ENCODE measurements around the gene PBX2. TPM values are rescaled to one million over a fixed set of nuclear protein-coding genes. Genes with fewer than 3 reads are reported as not detected.
A peak's percentile ranks its signal among the peaks of the same experiment; 100 is the strongest.

The PBX2 gene
- total RNA-seq, 1 experiment from 2014 or later = 48.1 TPM

GRCh38 chr6:32196682-32197616 lies 6.9 kb upstream of the PBX2 start:
- Mint-ChIP-seq H3K4me1 (ENCODE audit: insufficient read depth, unreplicated experiment) (peaks cover 12% of the 10 kb centered on the region), H3K27me3 (ENCODE audit: insufficient read depth, unreplicated experiment) (no peaks in the 10 kb centered on the region), H3K36me3 (ENCODE audit: insufficient read depth, unreplicated experiment) (no peaks in the 10 kb centered on the region), H3K4me3 (ENCODE audit: unreplicated experiment) (peak overlapping the region; percentile 93), H3K9me3 (ENCODE audit: unreplicated experiment) (no peaks in the 10 kb centered on the region), H3K27ac (ENCODE audit: low read depth, unreplicated experiment) (peak overlapping the region; percentile 98)
- no peak for DNase-seq (ENCODE audit: unreplicated experiment)
- ChIA-PET CTCF (interaction anchor here (0.6 to 0.7 kb wide), 2 partner anchors 15 to 940 kb away, joined by 3 to 4 read pairs; no protein-coding TSS in a partner anchor), POLR2A (interaction anchor here (0.7 to 5.9 kb wide), 7 partner anchors 7 to 1075 kb away, joined by 3 to 112 read pairs (median 5); partner anchors contain the start of genes AGPAT1, ATF6B, RNF5 and RPS18)
- no TSS peak for BruUV-seq (replicated peaks)
- intact Hi-C loops (cut with micrococcal nuclease) = no loop called here
- no peak for TF ChIP-seq CTCF (IDR thresholded peaks at IDR 0.05; ENCODE audit: unreplicated experiment)

- H3K4me3 Mint-ChIP-seq (ENCODE audit: unreplicated experiment) = peak overlapping the region; percentile 93
- intact Hi-C loops (cut with micrococcal nuclease) = loop anchor here (1.0 kb wide), 2 partner anchors 18 to 77 kb away; partner anchors contain the start of gene RNF5
Observed at GRCh38 chr6:32195902-32196681, 6.1 kb upstream of the PBX2 start.

GRCh38 chr6:32195652-32195901 lies 5.6 kb upstream of the PBX2 start:
- no peak for TF ChIP-seq CTCF (IDR thresholded peaks at IDR 0.05; ENCODE audit: unreplicated experiment)
- H3K9me3 Mint-ChIP-seq (ENCODE audit: unreplicated experiment) = no peaks in the 10 kb centered on the region
- no peaks in the 10 kb centered on the region for H3K36me3 Mint-ChIP-seq (ENCODE audit: insufficient read depth, unreplicated experiment)
- DNase-seq (ENCODE audit: unreplicated experiment) = peak; percentile 99
- H3K27ac Mint-ChIP-seq (ENCODE audit: low read depth, unreplicated experiment) = peak overlapping the region; percentile 98
- H3K4me3 Mint-ChIP-seq (ENCODE audit: unreplicated experiment) = peak overlapping the region; percentile 93
- intact Hi-C loops (cut with micrococcal nuclease) = loop anchor here (1.0 kb wide), 2 partner anchors 17 to 76 kb away; partner anchors contain the start of gene RNF5
- POLR2A ChIA-PET = interaction anchor here (0.5 to 5.9 kb wide), 38 partner anchors 8 to 1235 kb away, joined by 3 to 112 read pairs (median 4); partner anchors contain the start of genes AGPAT1, ATF6B, BAG6 and BRD2
- CTCF ChIA-PET = interaction anchor here (0.6 to 1.3 kb wide), 10 partner anchors 16 to 834 kb away, joined by 3 to 5 read pairs (median 4); partner anchors contain the start of genes AGPAT1, PSMB9 and TAP1
- H3K4me1 Mint-ChIP-seq (ENCODE audit: insufficient read depth, unreplicated experiment) = peaks cover 12% of the 10 kb centered on the region
- H3K27me3 Mint-ChIP-seq (ENCODE audit: insufficient read depth, unreplicated experiment) = no peaks in the 10 kb centered on the region
- no TSS peak for BruUV-seq (replicated peaks)

More at GRCh38 chr6:32195902-32196681, 6.1 kb upstream of the PBX2 start:
- Mint-ChIP-seq H3K27ac (ENCODE audit: low read depth, unreplicated experiment) (peak overlapping the region; percentile 98), H3K4me1 (ENCODE audit: insufficient read depth, unreplicated experiment) (peaks cover 12% of the 10 kb centered on the region), H3K9me3 (ENCODE audit: unreplicated experiment) (no peaks in the 10 kb centered on the region), H3K36me3 (ENCODE audit: insufficient read depth, unreplicated experiment) (no peaks in the 10 kb centered on the region), H3K27me3 (ENCODE audit: insufficient read depth, unreplicated experiment) (no peaks in the 10 kb centered on the region)
- peak; percentile 41 for DNase-seq (ENCODE audit: unreplicated experiment)
- TSS peak; percentile 91 for BruUV-seq (replicated peaks)
- no peak for TF ChIP-seq CTCF (IDR thresholded peaks at IDR 0.05; ENCODE audit: unreplicated experiment)
- ChIA-PET POLR2A (interaction anchor here (0.5 to 5.9 kb wide), 38 partner anchors 8 to 1235 kb away, joined by 3 to 112 read pairs (median 4); partner anchors contain the start of genes AGPAT1, ATF6B, BAG6 and BRD2), CTCF (interaction anchor here (0.6 to 1.3 kb wide), 10 partner anchors 17 to 834 kb away, joined by 3 to 5 read pairs (median 4); partner anchors contain the start of genes AGPAT1, PSMB9 and TAP1)
